ENCODE data around the gene TMEM140.

- no peak for TF ChIP-seq CTCF (conservative IDR thresholded peaks at IDR 0.05)
- no peak for TF ChIP-seq ZFX (IDR thresholded peaks at IDR 0.05)
Observed at GRCh38 chr7:135195156-135195555, 47.3 kb downstream of the TMEM140 start.

All from C4-2B (cell line).